HG02938 (cell line): Measurements from ENCODE around the gene RTL5.

ENCODE experiments used
- ATAC-seq: cut with Tn5 transposase; IDR thresholded peaks from one replicate; pipeline ENCODE4 v1.9.1; 2021; ENCODE audit warnings: mild to moderate bottlenecking, moderate library complexity; ENCODE audit not compliant: unreplicated experiment

The RTL5 gene

DNA sequence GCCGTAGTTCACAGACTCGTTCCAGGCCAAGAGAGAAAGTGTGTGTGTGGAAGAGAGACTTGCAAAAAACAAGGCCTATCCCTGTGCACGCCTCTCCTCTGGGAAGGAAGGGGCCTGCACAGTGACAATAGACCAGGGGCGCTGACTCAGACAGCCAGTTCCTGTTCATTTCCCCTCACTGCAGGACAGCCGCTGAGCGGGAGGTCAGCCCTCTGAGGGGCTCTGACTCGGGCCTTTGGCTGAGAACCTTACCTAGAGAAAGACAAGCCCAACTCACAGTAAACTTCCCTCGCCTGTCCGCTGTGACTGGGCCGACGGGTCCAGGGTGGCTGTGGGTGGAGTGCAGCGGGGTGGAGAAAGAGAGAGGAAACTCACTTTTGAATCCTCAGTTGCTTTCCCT, 52.1 kb downstream of the RTL5 start:
- no peak for ATAC-seq

GRCh38 chrX:72078411-72078810, 53.3 kb downstream of the RTL5 start:
- no peak for ATAC-seq
